Measurements from ENCODE around the gene PLCB4. TPM values are rescaled to one million over a fixed set of nuclear protein-coding genes. Genes with fewer than 3 reads are reported as not detected.

PLCB4 gene
- total and polyA plus RNA-seq, 3 donors from 2014 or later, result 5.9 to 19.4 (median 15.5) TPM

DNA sequence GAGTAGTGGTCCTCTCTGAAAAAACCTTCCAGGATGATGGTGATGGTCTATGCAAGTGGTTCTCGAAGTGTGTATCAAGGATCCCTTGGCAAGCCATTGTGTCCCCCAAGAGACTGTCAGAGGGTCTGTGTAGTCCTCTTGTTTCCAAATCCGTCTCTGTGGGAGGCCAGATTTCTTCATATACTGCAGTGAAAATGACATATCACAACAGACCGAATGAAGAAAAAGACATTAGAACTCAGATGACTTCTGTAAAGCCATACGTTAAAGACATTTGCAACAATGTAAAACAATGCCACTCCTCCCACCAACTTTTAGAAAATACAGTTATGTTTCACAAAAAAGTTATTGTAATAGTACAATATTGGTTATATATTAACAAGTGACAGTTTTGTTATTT, 418.3 kb downstream of the PLCB4 start:
- no peak for TF ChIP-seq CTCF (IDR thresholded peaks at IDR 0.05)
- TF ChIP-seq POLR2A (IDR thresholded peaks at IDR 0.05), result no peak
- Histone ChIP-seq H3K27ac (no peak overlapping the region), H3K9me3 (no peaks in the 10 kb centered on the region), H3K27me3 (no peaks in the 10 kb centered on the region), H3K4me3 (no peak overlapping the region), H3K4me1 (no peaks in the 10 kb centered on the region), H3K36me3 (ENCODE audit: low read depth, missing control alignments) (no peaks in the 10 kb centered on the region)
- WGBS, 2 donors, result 66 to 68% methylated on average over 4 of the region's 4 CpGs
- intact Hi-C loops (cut with DNase I; ENCODE audit: low total_unique reads), result no loop called here
- no peak for DNase-seq

GRCh38 chr20:9488063-9488462, 419.2 kb downstream of the PLCB4 start:
- H3K36me3 ChIP-seq (ENCODE audit: low read depth, missing control alignments), result no peaks in the 10 kb centered on the region
- intact Hi-C loops (cut with DNase I; ENCODE audit: low total_unique reads), result no loop called here

GRCh38 chr20:9490161-9490560, 421.3 kb downstream of the PLCB4 start:
- intact Hi-C loops (cut with DNase I; ENCODE audit: low total_unique reads), result no loop called here
- Histone ChIP-seq H3K4me3 (no peak overlapping the region), H3K36me3 (ENCODE audit: low read depth, missing control alignments) (no peaks in the 10 kb centered on the region), H3K4me1 (no peaks in the 10 kb centered on the region), H3K27ac (no peak overlapping the region), H3K9me3 (no peaks in the 10 kb centered on the region), H3K27me3 (no peaks in the 10 kb centered on the region)
- 75% methylated on average over 3 of the region's 3 CpGs for WGBS, 2 donors
- no peak for DNase-seq
- no peak for TF ChIP-seq CTCF (IDR thresholded peaks at IDR 0.05)
- no peak for TF ChIP-seq POLR2A (IDR thresholded peaks at IDR 0.05)

More at GRCh38 chr20:9488063-9488462, 419.2 kb downstream of the PLCB4 start:
- H3K27me3 ChIP-seq, result no peaks in the 10 kb centered on the region
- no peaks in the 10 kb centered on the region for H3K9me3 ChIP-seq
- no peak overlapping the region for H3K27ac ChIP-seq
- TF ChIP-seq POLR2A (IDR thresholded peaks at IDR 0.05), result no peak
- TF ChIP-seq CTCF (IDR thresholded peaks at IDR 0.05), result no peak
- no peaks in the 10 kb centered on the region for H3K4me1 ChIP-seq
- no peak for DNase-seq
- 79% methylated on average over 2 of the region's 2 CpGs for WGBS, 2 donors
- no peak overlapping the region for H3K4me3 ChIP-seq

GRCh38 chr20:9490631-9491030, 421.7 kb downstream of the PLCB4 start:
- no peaks in the 10 kb centered on the region for H3K36me3 ChIP-seq (ENCODE audit: low read depth, missing control alignments)
- DNase-seq, result no peak
- WGBS, 2 donors, result 89 to 96% methylated on average over 3 of the region's 3 CpGs
- no peaks in the 10 kb centered on the region for H3K27me3 ChIP-seq
- intact Hi-C loops (cut with DNase I; ENCODE audit: low total_unique reads), result no loop called here
- TF ChIP-seq CTCF (IDR thresholded peaks at IDR 0.05) (no peak), POLR2A (IDR thresholded peaks at IDR 0.05) (no peak)
- H3K27ac ChIP-seq, result no peak overlapping the region
- H3K4me1 ChIP-seq, result no peaks in the 10 kb centered on the region
- H3K4me3 ChIP-seq, result no peak overlapping the region
- H3K9me3 ChIP-seq, result no peaks in the 10 kb centered on the region

- H3K4me3 ChIP-seq, result no peak overlapping the region
- no peaks in the 10 kb centered on the region for H3K4me1 ChIP-seq
- no peak for DNase-seq
- H3K36me3 ChIP-seq (ENCODE audit: low read depth, missing control alignments), result no peaks in the 10 kb centered on the region
- 85 to 89% methylated on average over 1 of the region's 1 CpG for WGBS, 2 donors
- H3K9me3 ChIP-seq, result no peaks in the 10 kb centered on the region
- intact Hi-C loops (cut with DNase I; ENCODE audit: low total_unique reads), result no loop called here
- H3K27me3 ChIP-seq, result no peaks in the 10 kb centered on the region
- TF ChIP-seq POLR2A (IDR thresholded peaks at IDR 0.05), result no peak
- no peak for TF ChIP-seq CTCF (IDR thresholded peaks at IDR 0.05)
- H3K27ac ChIP-seq, result no peak overlapping the region
These were observed 422.4 kb downstream of the PLCB4 start for GRCh38 chr20:9491324-9491723.

Measured in testis (tissue), 3 donors.